Fibroblast of lung (primary cell): Measurements from ENCODE around the gene BLOC1S1. TPM values are rescaled to one million over a fixed set of nuclear protein-coding genes. Genes with fewer than 3 reads are reported as not detected.

Source experiments
- DNase-seq, 2 donors: peaks; one replicate each; pipeline versions ENCODE4 v3.0.0 to v3.0.0-alpha.2; 2010; ENCODE audit warnings: low read depth in 2 of 2
- H2AFZ ChIP-seq: 2 replicates; pipeline ENCODE4 v1.5.1; 2012; ENCODE audit warnings: low read length, control low read depth, inconsistent platforms
- H3K27ac ChIP-seq: 2 replicates; pipeline ENCODE4 v1.5.1; 2011; ENCODE audit warnings: low read length, control low read depth; ENCODE audit not compliant: insufficient read depth
- H3K27me3 ChIP-seq: 2 replicates; pipeline ENCODE4 v1.5.1; 2011; ENCODE audit warnings: mild to moderate bottlenecking, low read length; ENCODE audit not compliant: control insufficient read depth, insufficient read depth
- H3K36me3 ChIP-seq: 2 replicates; pipeline ENCODE4 v1.5.1; 2011; ENCODE audit warnings: low read length; ENCODE audit not compliant: control insufficient read depth, insufficient read depth
- H3K4me1 ChIP-seq: 2 replicates; pipeline ENCODE4 v1.5.1; 2011; ENCODE audit warnings: low read length; ENCODE audit not compliant: control insufficient read depth, insufficient read depth; ENCODE audit errors: extremely low read depth
- H3K4me2 ChIP-seq: 2 replicates; pipeline ENCODE4 v1.5.1; 2011; ENCODE audit warnings: low read length, control low read depth; ENCODE audit not compliant: insufficient read depth; ENCODE audit errors: extremely low read depth
- H3K4me3 ChIP-seq, 4 experiments: fragments of 200-600 bp in 1 of 4; sonication (generic) in 1 of 4; replicated peaks in 1 of 4; 2 replicates each; pipeline ENCODE4 v1.5.1; 2011 to 2016; ENCODE audit warnings: low read length in 4 of 4, low read depth in 3 of 4, mild to moderate bottlenecking in 3 of 4, control low read depth in 2 of 4, inconsistent platforms in 1 of 4, mixed read lengths in 1 of 4; ENCODE audit not compliant: insufficient read depth in 1 of 4; ENCODE audit errors: control extremely low read depth in 1 of 4
- H3K79me2 ChIP-seq: 2 replicates; pipeline ENCODE4 v1.5.1; 2012; ENCODE audit warnings: mild to moderate bottlenecking, low read length, inconsistent platforms; ENCODE audit not compliant: control insufficient read depth, insufficient read depth
- H3K9ac ChIP-seq: 2 replicates; pipeline ENCODE4 v1.5.1; 2011; ENCODE audit warnings: mild to moderate bottlenecking, low read length, control low read depth; ENCODE audit not compliant: insufficient read depth
- H3K9me3 ChIP-seq: 2 replicates; pipeline ENCODE4 v1.5.1; 2012; ENCODE audit warnings: low read depth, low read length; ENCODE audit not compliant: control insufficient read depth, insufficient read depth
- H4K20me1 ChIP-seq: 2 replicates; pipeline ENCODE4 v1.5.1; 2011; ENCODE audit warnings: low read length; ENCODE audit not compliant: control insufficient read depth, insufficient read depth; ENCODE audit errors: extremely low read depth
- EZH2 ChIP-seq: IDR thresholded peaks from 2 replicates; pipeline ENCODE4 v1.5.1; 2012; ENCODE audit warnings: low read length, control low read depth, mild to moderate bottlenecking; ENCODE audit errors: missing control alignments
- polyA plus RNA-seq, 2 donors: library from polyadenylated mRNA; depleted of rRNA in 1 of 2; stranded (reverse) in 1 of 2; unstranded in 1 of 2; fragments of >200 nt; gene quantifications; 2 replicates each; pipeline ENCODE4 v1.2.1, GENCODE V29; 2011 to 2012; ENCODE audit warnings: missing spikeins in 1 of 2
- total RNA-seq: library from RNA; depleted of rRNA; stranded (reverse); fragments of >200 nt; gene quantifications from 2 replicates; pipeline ENCODE4 v1.2.1, GENCODE V29; 2014
- TF ChIP-seq, protein P1 (sequence below), 2 donors: IDR thresholded peaks in 1 of 2; conservative IDR thresholded peaks in 1 of 2; 1 replicate in 1 of 2; 2 replicates in 1 of 2; pipeline ENCODE4 v1.5.1; 2011 to 2012; ENCODE audit warnings: low read length in 2 of 2, control low read depth in 1 of 2, inconsistent platforms in 1 of 2, low read depth in 1 of 2, mild to moderate bottlenecking in 1 of 2

BLOC1S1 gene
- total and polyA plus RNA-seq, 2 donors (not counting 1 experiment from before 2014, with no cell fraction given), result 103 to 163 TPM

DNA sequence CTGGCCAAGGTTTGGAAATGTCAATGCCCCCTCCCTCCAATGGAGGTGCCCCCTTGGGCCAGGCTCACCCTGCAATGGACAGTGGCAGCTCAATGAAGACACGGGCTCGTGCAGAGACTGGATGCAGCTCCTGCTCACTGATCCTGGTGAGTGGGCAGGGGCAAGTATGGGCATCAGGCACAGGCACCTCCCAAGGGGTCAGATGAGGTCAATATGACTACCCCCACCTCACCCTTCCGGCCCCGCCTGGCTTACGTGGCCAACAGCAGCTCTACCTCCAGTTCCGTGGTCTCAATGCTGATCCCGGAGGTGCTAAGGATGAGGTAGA is 21.7 kb upstream of the BLOC1S1 start:
- H3K9ac ChIP-seq, result no peak overlapping the region
- no peaks in the 10 kb centered on the region for H3K9me3 ChIP-seq
- no peak for TF ChIP-seq EZH2
- TF ChIP-seq, protein P1, sequence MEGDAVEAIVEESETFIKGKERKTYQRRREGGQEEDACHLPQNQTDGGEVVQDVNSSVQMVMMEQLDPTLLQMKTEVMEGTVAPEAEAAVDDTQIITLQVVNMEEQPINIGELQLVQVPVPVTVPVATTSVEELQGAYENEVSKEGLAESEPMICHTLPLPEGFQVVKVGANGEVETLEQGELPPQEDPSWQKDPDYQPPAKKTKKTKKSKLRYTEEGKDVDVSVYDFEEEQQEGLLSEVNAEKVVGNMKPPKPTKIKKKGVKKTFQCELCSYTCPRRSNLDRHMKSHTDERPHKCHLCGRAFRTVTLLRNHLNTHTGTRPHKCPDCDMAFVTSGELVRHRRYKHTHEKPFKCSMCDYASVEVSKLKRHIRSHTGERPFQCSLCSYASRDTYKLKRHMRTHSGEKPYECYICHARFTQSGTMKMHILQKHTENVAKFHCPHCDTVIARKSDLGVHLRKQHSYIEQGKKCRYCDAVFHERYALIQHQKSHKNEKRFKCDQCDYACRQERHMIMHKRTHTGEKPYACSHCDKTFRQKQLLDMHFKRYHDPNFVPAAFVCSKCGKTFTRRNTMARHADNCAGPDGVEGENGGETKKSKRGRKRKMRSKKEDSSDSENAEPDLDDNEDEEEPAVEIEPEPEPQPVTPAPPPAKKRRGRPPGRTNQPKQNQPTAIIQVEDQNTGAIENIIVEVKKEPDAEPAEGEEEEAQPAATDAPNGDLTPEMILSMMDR (conservative IDR thresholded peaks at IDR 0.05 in 1 of 2, IDR thresholded peaks at IDR 0.05 in 1 of 2; ENCODE audit: low read depth in 1 of 2, low read length in 2 of 2), result no peak
- no peak overlapping the region for H3K4me3 ChIP-seq
- H3K79me2 ChIP-seq, result no peaks in the 10 kb centered on the region
- no peaks in the 10 kb centered on the region for H3K4me1 ChIP-seq
- no peaks in the 10 kb centered on the region for H4K20me1 ChIP-seq
- peaks cover 15% of the 10 kb centered on the region for H3K36me3 ChIP-seq
- no peak overlapping the region for H3K4me2 ChIP-seq
- no peak overlapping the region for H3K27ac ChIP-seq
- DNase-seq, result no peak
- H2AFZ ChIP-seq, result no peak overlapping the region
- H3K27me3 ChIP-seq, result no peaks in the 10 kb centered on the region

DNA sequence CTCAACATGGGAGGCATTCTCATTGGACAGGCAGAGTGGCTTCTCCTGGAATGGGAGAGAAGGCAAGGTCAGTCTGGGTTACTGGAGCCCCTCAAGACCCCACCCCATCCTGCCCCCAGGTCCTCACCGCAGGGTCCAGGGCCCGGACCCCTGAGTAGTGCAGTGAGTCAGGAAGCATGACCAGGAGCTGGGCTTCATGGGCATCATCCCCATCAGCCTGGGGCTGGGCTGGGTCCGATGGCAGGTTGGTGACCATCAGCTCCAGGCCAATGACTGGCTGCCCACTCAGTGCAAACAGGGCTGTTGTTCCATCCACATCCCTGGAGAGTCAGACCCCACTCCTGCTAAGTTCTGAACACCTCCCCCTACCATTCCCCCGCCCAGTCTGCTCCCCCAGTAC is 21.2 kb upstream of the BLOC1S1 start:
- DNase-seq, result no peak
- H4K20me1 ChIP-seq, result no peaks in the 10 kb centered on the region
- no peaks in the 10 kb centered on the region for H3K79me2 ChIP-seq
- no peaks in the 10 kb centered on the region for H3K4me1 ChIP-seq
- H3K36me3 ChIP-seq, result peaks cover 15% of the 10 kb centered on the region
- no peak overlapping the region for H3K9ac ChIP-seq
- H3K9me3 ChIP-seq, result no peaks in the 10 kb centered on the region
- no peak overlapping the region for H3K4me2 ChIP-seq
- H3K27ac ChIP-seq, result no peak overlapping the region
- no peak overlapping the region for H3K4me3 ChIP-seq
- H2AFZ ChIP-seq, result no peak overlapping the region
- TF ChIP-seq, protein P1 (conservative IDR thresholded peaks at IDR 0.05 in 1 of 2, IDR thresholded peaks at IDR 0.05 in 1 of 2; ENCODE audit: low read depth in 1 of 2, low read length in 2 of 2), result no peak
- no peak for TF ChIP-seq EZH2
- no peaks in the 10 kb centered on the region for H3K27me3 ChIP-seq

DNA sequence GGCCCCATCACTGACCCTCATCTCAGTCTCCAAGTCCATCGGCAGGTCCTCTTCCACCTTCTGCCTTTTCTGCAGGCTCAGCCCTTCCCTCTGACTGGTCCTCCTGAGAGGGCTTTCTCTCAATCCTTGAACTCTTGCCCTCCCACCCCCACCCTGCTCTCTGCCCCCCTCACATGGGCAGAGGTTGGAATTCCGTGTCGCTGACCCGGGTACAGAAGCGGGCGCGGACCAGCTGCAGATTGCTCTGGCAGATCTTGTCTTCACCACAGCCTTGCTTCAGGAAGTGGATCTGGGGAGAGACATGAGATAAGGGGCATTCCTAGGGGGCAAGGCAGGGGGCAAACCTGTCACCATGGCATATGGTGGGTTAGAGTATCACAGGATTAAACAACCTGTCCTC is 20.5 kb upstream of the BLOC1S1 start:
- Histone ChIP-seq H3K4me2 (no peak overlapping the region), H3K9ac (no peak overlapping the region), H3K79me2 (no peaks in the 10 kb centered on the region), H3K4me3 (no peak overlapping the region), H3K4me1 (no peaks in the 10 kb centered on the region), H3K27ac (no peak overlapping the region), H3K36me3 (peaks cover 15% of the 10 kb centered on the region), H4K20me1 (no peaks in the 10 kb centered on the region), H3K27me3 (no peaks in the 10 kb centered on the region), H2AFZ (no peak overlapping the region), H3K9me3 (no peaks in the 10 kb centered on the region)
- no peak for TF ChIP-seq EZH2
- TF ChIP-seq, protein P1 (conservative IDR thresholded peaks at IDR 0.05 in 1 of 2, IDR thresholded peaks at IDR 0.05 in 1 of 2; ENCODE audit: low read depth in 1 of 2, low read length in 2 of 2), result no peak
- DNase-seq, result no peak
